Body of pancreas (tissue), 4 donors: Measurements from ENCODE around the gene NFX1. TPM values are rescaled to one million over a fixed set of nuclear protein-coding genes. Genes with fewer than 3 reads are reported as not detected.
"Not testable (repeated sequence)": the region's sequence is repeated elsewhere in the genome, so short reads cannot be mapped to it uniquely, and the experiment has no call there.

Experiments
- ATAC-seq: fragments of 150-250 bp; one replicate; pipeline ENCODE4 v1.9.1; 2016
- DNase-seq, 4 donors: peaks; one replicate each; pipeline ENCODE4 v3.0.0-alpha.2; 2019
- H3K27ac ChIP-seq, 4 donors: fragments of 200-600 bp; sonication (generic); 1 replicate in 3 of 4; 2 replicates in 1 of 4; pipeline versions ENCODE4 v1.5.1 to v1.6.1; 2016 to 2019; ENCODE audit warnings: mild to moderate bottlenecking in 1 of 4, mixed read lengths in 1 of 4, moderate library complexity in 1 of 4
- H3K27me3 ChIP-seq, 2 donors: fragments of 200-600 bp; sonication (generic); one replicate each; pipeline ENCODE4 v1.6.0; 2016; ENCODE audit warnings: mild to moderate bottlenecking in 1 of 2
- H3K36me3 ChIP-seq, 2 donors: fragments of 200-600 bp; sonication (generic); replicated peaks in 1 of 2; 2 replicates each; pipeline ENCODE4 v1.5.1; 2016; ENCODE audit warnings: low read depth in 2 of 2; ENCODE audit not compliant: insufficient read depth in 1 of 2
- H3K4me1 ChIP-seq: fragments of 200-600 bp; sonication (generic); one replicate; pipeline ENCODE4 v1.6.0; 2016
- H3K4me3 ChIP-seq, 2 donors: fragments of 200-600 bp; sonication (generic); 1 replicate in 1 of 2; 2 replicates in 1 of 2; pipeline ENCODE4 v1.5.1; 2016 to 2019
- H3K9me3 ChIP-seq, 3 donors: fragments of 200-600 bp; sonication (generic); 1 replicate in 2 of 3; 2 replicates in 1 of 3; pipeline ENCODE4 v1.5.1; 2016
- CTCF ChIP-seq, 7 experiments: fragments of 450-650 bp in 4 of 7; fragments of 200-600 bp in 3 of 7; sonication (generic) in 3 of 7; IDR thresholded peaks; one replicate each; pipeline ENCODE4 v1.5.1; 2016 to 2019; ENCODE audit warnings: antibody characterized with exemption in 7 of 7
- POLR2A ChIP-seq, 3 donors: fragments of 450-650 bp; IDR thresholded peaks; one replicate each; pipeline ENCODE4 v1.6.1; 2016; ENCODE audit warnings: antibody characterized with exemption in 3 of 3, mild to moderate bottlenecking in 2 of 3
- WGBS, 2 donors: methylation state at CpG; one replicate each; pipeline ENCODE4 v1.1.5; 2017; 5-methylcytosine and 5-hydroxymethylcytosine counted together
- intact Hi-C: fragments of 100-400 bp; cut with DNase I; formaldehyde crosslinking; loops from one replicate; pipeline ENCODE4 v1.15.1; 2023
- total RNA-seq, 2 donors: library from RNA; depleted of rRNA; stranded (reverse); fragments of >200 nt; gene quantifications; one replicate each; pipeline ENCODE4 v1.1.0, GENCODE V29; 2016

Gene NFX1
- total RNA-seq, 2 donors from 2014 or later: 22.1 to 26.4 TPM

- TF ChIP-seq CTCF (IDR thresholded peaks at IDR 0.05) (no peak), POLR2A (IDR thresholded peaks at IDR 0.05) (no peak)
- Histone ChIP-seq H3K27me3 (no peaks in the 10 kb centered on the region), H3K4me3 (no peak overlapping the region), H3K36me3 (no peaks in the 10 kb centered on the region), H3K27ac (no peak overlapping the region), H3K9me3 (no peaks in the 10 kb centered on the region), H3K4me1 (peaks cover 5% of the 10 kb centered on the region)
- intact Hi-C loops: loop anchor here (10.0 kb wide), 1 partner anchor 85 kb away; no protein-coding TSS in a partner anchor
- 78 to 86% methylated on average over 5 to 14 of the region's 14 CpGs for WGBS, 2 donors
- peak in 2 of 4 donors; percentile 9 to 12 for DNase-seq
- ATAC-seq: no peak
These were observed 89.5 kb downstream of the NFX1 start for GRCh38 chr9:33379666-33380389.

GRCh38 chr9:33380390-33381094 lies 90.2 kb downstream of the NFX1 start:
- H3K4me3 ChIP-seq: no peak overlapping the region
- peak in 1 of 4 donors; percentile 5 for DNase-seq

GRCh38 chr9:33381231-33381791 lies 91.0 kb downstream of the NFX1 start:
- Histone ChIP-seq H3K27me3 (no peaks in the 10 kb centered on the region), H3K9me3 (no peaks in the 10 kb centered on the region), H3K4me1 (no peaks in the 10 kb centered on the region), H3K4me3 (no peak overlapping the region), H3K27ac (no peak overlapping the region), H3K36me3 (no peaks in the 10 kb centered on the region)
- TF ChIP-seq POLR2A (IDR thresholded peaks at IDR 0.05): no peak
- no peak for TF ChIP-seq CTCF (IDR thresholded peaks at IDR 0.05)
- ATAC-seq (no peak), DNase-seq (peak in 1 of 4 donors; percentile 10)
- 63 to 66% methylated on average over 7 to 11 of the region's 11 CpGs for WGBS, 2 donors
- intact Hi-C loops: no loop called here

More at GRCh38 chr9:33380390-33381094, 90.2 kb downstream of the NFX1 start:
- Histone ChIP-seq H3K36me3 (no peaks in the 10 kb centered on the region), H3K4me1 (no peaks in the 10 kb centered on the region), H3K27ac (no peak overlapping the region), H3K27me3 (no peaks in the 10 kb centered on the region), H3K9me3 (no peaks in the 10 kb centered on the region)
- TF ChIP-seq CTCF (IDR thresholded peaks at IDR 0.05) (no peak), POLR2A (IDR thresholded peaks at IDR 0.05) (no peak)
- WGBS, 2 donors: 89 to 90% methylated on average over 5 of the region's 5 CpGs
- intact Hi-C loops: no loop called here
- ATAC-seq: no peak

- ATAC-seq, H3K36me3 ChIP-seq, H3K27me3 ChIP-seq, intact Hi-C loops, H3K9me3 ChIP-seq, H3K27ac ChIP-seq, DNase-seq, H3K4me1 ChIP-seq, H3K4me3 ChIP-seq: not testable (repeated sequence)
- 64 to 80% methylated on average over 10 of the region's 10 CpGs for WGBS, 2 donors
These were observed 92.1 kb downstream of the NFX1 start for GRCh38 chr9:33382397-33382796.

GRCh38 chr9:33383396-33383795 lies 93.1 kb downstream of the NFX1 start:
- 90 to 93% methylated on average over 11 of the region's 11 CpGs for WGBS, 2 donors
- DNase-seq, H3K27me3 ChIP-seq, intact Hi-C loops, ATAC-seq, H3K4me1 ChIP-seq, H3K27ac ChIP-seq, H3K4me3 ChIP-seq, H3K36me3 ChIP-seq, H3K9me3 ChIP-seq: not testable (repeated sequence)

GRCh38 chr9:33385536-33385935 lies 95.2 kb downstream of the NFX1 start:
- DNase-seq, H3K4me3 ChIP-seq, H3K27ac ChIP-seq, ATAC-seq, H3K27me3 ChIP-seq, H3K36me3 ChIP-seq, H3K9me3 ChIP-seq, intact Hi-C loops: not testable (repeated sequence)
- 90% methylated on average over 11 of the region's 11 CpGs; no CpG with 5 or more reads in 1 of the 2 donors for WGBS, 2 donors
- peaks cover 22% of the 10 kb centered on the region for H3K4me1 ChIP-seq

GRCh38 chr9:33385979-33386640 lies 95.8 kb downstream of the NFX1 start:
- H3K27ac ChIP-seq, H3K9me3 ChIP-seq, intact Hi-C loops, DNase-seq, H3K4me3 ChIP-seq, H3K36me3 ChIP-seq, H3K27me3 ChIP-seq, ATAC-seq: not testable (repeated sequence)
- peaks cover 27% of the 10 kb centered on the region for H3K4me1 ChIP-seq
- WGBS, 2 donors: 86 to 96% methylated on average over 9 to 23 of the region's 23 CpGs

- ATAC-seq, H3K36me3 ChIP-seq, DNase-seq, H3K9me3 ChIP-seq, H3K27ac ChIP-seq, H3K4me3 ChIP-seq, H3K27me3 ChIP-seq, intact Hi-C loops: not testable (repeated sequence)
- 88 to 94% methylated on average over 3 to 10 of the region's 14 CpGs for WGBS, 2 donors
- H3K4me1 ChIP-seq: peaks cover 32% of the 10 kb centered on the region
These were observed 96.3 kb downstream of the NFX1 start for GRCh38 chr9:33386641-33386996.
